ENCODE measurements around the gene ZNF445.

- TF ChIP-seq EZH2phosphoT487 (IDR thresholded peaks at IDR 0.05) = no peak
- TF ChIP-seq, protein P1, sequence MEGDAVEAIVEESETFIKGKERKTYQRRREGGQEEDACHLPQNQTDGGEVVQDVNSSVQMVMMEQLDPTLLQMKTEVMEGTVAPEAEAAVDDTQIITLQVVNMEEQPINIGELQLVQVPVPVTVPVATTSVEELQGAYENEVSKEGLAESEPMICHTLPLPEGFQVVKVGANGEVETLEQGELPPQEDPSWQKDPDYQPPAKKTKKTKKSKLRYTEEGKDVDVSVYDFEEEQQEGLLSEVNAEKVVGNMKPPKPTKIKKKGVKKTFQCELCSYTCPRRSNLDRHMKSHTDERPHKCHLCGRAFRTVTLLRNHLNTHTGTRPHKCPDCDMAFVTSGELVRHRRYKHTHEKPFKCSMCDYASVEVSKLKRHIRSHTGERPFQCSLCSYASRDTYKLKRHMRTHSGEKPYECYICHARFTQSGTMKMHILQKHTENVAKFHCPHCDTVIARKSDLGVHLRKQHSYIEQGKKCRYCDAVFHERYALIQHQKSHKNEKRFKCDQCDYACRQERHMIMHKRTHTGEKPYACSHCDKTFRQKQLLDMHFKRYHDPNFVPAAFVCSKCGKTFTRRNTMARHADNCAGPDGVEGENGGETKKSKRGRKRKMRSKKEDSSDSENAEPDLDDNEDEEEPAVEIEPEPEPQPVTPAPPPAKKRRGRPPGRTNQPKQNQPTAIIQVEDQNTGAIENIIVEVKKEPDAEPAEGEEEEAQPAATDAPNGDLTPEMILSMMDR (IDR thresholded peaks at IDR 0.05) = no peak
Observed at GRCh38 chr3:44437800-44438199, 39.7 kb downstream of the ZNF445 start.

Measured in neural progenitor cell (in vitro differentiated cells).